DMS153 treated with DMSO at 0.1 percent for 48 hours (cell line): Measurements from ENCODE around the gene TBC1D1.

Experiments
- DNase-seq: peaks from one replicate; lab custom pipeline; 2025; ENCODE audit not compliant: unreplicated experiment; lab: John Stamatoyannopoulos, UW

The TBC1D1 gene

DNA sequence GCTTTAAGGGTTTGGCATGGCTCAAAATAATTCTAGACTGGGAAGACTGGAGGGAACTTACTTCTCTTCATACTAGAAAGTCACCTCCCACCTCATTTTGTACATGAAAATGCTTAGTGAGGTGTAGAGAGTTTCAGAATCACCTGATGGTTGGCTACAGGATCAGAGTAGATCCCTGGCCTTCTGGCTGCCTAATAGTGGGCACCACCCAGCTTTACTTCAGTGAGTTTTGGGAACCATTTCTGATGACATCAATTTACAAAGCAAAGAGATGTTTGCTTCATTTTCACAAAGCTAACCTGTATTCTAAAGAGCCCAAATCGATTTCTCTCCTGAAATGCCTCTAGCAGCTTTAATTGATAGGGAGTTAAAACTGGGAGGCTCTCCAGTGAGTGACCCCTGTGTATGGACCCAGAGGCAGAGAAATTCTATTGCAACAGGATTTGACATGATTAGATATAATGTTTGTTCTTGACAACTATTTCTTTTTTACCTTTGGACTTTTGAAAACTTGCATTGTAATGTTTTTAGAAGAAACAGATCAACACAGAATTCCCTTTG lies 249.8 kb downstream of the TBC1D1 start:
- DNase-seq = no peak

DNA sequence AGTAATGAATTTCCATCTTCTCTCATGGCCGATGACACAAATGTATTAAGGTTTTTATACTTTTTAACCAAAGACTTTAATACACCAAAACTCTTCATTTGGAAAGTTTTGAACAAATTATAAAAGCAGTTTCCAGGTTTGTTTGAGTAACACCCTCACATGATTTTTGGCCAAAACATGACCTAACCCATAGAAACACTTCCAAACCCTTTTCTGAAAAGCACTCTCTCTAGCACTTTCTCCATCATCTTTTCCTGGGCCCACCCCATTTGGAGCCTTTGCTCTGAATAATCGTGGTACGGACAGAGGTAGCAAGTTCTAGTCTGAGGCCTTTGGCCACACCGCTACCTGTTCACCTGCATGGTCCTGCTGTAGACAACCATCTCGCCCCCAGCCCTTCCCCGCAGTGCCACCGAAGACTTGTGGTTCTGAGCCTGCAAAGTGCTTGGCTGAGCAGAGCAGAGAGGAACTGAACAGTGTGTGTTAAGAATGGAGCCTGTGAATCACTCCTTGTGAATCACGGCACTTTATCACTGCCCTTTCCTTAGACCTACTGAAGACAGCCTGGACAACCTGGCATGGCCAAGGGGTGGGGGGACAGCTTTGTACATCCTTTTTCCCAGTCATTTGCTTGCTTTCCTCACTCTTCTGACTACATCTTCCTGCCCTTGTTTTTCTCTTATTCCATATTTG lies 251.1 kb downstream of the TBC1D1 start:
- DNase-seq = no peak

DNA sequence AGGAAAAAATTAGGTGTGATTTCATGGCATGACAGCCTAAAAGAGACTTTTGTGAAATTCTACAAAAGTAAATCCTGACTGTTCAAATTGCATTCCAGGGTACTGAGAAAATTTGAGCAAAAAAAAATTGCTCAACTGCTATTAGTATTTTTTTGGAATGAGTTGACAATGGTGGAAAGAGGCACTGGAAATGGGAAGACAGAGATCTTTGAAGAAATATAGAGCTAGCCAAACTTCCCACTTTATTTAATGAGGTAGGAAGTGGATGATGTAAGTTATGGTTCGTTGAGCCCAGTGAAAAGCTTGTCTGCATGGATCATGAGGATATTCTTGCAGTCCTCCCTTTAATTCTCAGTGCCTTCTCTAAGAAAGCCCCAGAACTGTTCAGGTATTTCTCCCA lies 253.1 kb downstream of the TBC1D1 start:
- no peak for DNase-seq

GRCh38 chr4:38145033-38145678 lies 254.3 kb downstream of the TBC1D1 start:
- DNase-seq = no peak

- DNase-seq = no peak
Observed at GRCh38 chr4:38145741-38146140, 254.9 kb downstream of the TBC1D1 start.

DNA sequence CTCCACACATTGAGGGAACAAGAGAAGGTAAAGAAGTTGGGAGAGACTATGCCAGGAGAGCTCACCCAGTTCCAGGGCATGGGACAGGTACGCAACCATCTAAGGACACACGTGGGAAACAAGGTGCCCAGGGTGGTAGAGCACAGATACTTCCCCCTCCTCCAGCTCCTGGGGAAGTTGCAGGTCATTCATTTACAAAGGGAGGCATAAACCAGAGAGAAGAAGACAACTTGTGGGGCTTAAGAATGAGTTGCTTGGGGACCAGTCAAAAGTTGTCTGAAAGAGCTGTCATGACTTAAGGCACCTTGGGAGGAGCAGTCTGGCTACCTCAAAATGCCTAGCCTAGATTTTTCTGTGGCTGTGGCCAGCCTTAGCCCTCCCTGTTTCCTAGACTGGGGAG lies 255.5 kb downstream of the TBC1D1 start:
- no peak for DNase-seq

- no peak for DNase-seq
Observed at GRCh38 chr4:38149472-38149996, 258.6 kb downstream of the TBC1D1 start.

GRCh38 chr4:38149997-38150671 lies 259.2 kb downstream of the TBC1D1 start:
- no peak for DNase-seq

DNA sequence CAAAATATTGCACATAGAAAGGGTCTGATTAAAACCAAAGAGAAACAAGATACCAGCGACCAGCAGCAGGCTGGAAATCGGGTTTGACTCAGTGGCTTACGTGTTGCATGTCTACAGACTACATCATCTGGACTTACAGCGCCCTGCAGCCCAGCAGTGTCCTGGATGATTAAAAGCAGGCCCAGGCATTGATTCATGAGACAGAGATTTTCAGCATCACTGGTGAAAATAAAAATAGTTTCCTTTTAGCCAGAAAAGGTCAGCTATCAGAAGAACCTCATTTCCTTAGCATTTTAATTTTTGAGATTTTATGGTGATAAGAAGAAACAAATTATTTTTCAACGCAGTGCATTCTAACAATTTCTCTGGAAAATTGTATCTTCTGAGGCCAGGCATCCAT lies 259.9 kb downstream of the TBC1D1 start:
- DNase-seq = no peak

- no peak for DNase-seq
Observed at GRCh38 chr4:38151873-38152272, 261.0 kb downstream of the TBC1D1 start.

DNA sequence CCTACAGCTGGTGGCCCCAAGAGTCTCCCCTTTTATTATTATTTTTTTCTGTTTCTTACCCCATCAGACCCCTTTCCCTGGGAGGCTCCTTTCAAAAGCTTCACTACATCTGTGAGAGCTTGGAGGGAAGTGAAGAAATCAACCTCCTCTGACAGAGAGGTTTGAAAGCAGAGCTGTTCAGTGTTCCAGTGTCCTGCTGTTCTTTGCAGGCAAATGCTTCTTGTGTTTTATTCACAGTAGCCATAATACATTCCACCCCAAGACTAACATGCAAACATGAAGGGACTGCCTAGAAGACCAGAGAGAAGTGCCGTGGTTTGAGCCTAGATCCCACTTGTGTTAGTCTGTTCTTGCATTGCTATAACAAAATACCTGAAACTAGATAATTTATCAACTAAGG lies 261.4 kb downstream of the TBC1D1 start:
- no peak for DNase-seq

DNA sequence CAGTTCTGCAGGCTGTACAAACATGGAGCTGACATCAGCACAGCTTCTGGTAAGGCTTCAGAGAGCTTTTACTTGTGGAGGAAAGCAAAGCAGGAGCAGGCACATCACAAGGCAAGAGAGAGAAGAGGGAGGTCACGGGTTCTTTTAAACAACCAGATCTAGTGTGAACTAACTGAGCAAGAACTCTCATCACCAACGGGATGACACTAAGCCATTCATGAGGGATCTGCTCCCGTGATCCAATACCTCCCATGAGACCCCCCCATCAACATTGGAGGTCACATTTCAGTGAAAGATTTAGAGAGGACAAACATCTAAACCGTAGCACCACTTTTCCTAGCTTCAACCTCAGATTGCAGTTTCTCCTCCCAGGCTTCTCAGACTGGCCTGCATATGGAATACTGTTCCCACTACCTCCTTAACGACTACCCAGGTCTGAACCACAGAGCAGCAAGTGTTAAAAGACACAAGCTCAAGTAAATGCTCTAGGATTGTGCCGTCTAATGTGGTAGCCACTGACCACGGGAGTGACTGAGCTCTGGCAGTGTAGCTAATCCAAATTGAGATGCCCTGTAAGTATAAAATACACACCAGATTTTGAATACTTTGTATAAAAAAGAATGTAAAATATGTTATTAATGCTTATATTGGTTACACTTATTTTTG lies 262.0 kb downstream of the TBC1D1 start:
- DNase-seq = no peak

DNA sequence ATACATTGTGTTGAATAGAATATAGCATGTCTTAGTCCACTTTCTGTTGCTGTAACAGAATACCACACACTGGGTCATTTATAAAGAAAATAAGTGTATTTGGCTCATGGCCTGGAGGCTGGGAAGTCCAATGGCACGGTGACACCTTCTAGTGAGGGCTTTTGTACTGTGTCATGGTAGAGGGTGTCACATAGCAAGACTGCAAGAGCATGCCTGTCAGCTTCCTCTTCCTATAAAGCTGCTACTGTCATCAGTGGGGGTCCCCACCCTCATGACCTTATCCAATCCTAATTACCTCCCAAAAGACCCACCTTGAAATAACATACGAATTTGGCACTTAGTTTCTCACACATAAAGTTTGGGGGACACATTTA lies 262.5 kb downstream of the TBC1D1 start:
- DNase-seq = no peak

DNA sequence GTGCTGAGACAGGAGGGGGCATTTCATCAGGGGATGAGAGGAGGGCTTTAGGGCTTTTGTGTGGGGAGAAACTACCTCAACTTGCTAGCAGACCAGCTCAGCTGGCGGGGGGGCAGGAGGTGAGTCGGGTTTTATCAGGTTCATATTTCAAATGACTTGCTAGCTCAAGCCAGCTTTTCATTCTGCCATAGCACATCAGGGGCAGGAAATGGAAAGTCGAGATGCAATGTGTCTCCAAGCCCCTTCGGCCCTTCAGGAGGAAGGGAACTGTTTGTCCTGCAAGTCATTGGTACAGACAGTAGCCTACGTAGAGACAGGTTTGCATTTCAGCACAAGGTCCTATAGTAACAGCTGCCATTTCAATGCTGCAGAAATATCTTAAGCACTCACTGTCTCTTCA lies 263.4 kb downstream of the TBC1D1 start:
- DNase-seq = no peak

DNA sequence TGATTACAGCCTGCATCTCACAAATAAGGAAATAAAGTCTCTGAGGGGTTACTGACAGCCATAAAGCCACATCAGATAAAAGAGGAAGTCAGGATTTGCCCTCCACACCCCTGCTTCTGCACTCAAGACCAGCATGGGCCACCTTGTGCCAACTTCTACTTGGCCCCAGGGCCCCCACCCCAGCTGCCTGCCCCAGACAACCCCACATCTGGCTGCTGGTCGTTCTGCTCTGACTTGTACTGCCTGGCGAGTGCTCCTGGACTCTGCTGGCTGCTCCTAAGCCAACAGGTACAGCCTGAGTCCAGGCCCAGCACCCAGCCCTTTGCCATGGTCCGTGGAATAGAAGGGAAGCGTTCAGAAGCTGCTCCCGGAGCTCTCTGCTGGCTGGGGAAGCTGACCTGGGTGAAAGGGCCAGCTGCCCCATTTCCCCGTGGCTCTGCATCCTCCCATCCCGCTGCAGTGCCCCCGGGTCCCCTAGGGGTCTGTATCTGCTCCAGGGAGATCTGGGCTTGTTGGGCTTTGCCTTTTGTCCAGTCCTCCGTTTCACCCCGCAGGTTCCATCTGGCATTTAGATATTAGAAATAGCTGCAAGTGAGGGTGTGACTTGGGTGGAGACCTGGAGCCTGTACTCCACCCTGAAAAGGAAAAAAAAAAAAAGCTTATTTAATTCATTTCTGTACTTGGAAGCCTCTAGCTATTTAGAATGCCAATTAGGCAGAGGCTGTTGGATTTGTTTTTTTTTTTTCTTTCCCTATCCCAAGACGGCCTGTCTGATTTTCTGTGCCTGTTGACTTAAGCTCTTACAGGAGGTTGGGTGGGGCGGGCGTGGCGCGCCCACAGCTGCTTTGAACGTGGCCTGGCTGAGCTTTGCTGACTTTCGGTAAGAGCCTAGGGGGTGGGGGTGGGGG lies 264.1 kb downstream of the TBC1D1 start:
- no peak for DNase-seq

DNA sequence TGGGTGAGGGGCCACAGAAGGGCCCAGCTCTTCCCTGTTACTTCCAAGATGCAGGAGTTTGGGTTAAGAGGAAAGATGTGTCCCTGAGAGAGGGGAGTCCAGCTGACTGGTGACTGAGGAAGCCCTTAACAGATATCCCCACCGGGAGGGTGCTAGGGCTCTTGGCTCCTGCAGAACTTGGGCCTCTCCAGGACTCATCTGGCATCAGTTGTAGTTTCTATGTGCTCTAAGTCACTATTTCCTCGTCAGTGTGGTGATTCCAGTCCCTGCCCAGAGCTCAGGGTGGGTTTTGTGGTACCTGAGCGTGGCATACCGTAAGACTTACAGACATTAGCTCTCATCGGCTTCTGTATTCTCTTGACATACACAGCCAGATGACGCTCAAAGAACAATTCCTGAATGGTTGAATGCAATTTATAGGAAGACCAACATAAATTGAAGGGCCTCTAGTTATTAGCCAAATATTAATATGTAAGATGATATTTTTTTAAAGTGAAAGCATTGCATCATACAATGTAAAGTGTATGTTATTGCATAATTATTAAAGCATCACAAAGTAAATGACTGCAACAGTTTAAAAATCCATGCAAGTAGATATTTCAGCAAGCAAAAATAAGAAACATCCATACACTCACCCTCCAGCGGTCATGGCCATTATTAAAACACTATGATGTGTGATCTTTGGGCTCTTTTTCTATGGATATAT lies 264.9 kb downstream of the TBC1D1 start:
- no peak for DNase-seq

DNA sequence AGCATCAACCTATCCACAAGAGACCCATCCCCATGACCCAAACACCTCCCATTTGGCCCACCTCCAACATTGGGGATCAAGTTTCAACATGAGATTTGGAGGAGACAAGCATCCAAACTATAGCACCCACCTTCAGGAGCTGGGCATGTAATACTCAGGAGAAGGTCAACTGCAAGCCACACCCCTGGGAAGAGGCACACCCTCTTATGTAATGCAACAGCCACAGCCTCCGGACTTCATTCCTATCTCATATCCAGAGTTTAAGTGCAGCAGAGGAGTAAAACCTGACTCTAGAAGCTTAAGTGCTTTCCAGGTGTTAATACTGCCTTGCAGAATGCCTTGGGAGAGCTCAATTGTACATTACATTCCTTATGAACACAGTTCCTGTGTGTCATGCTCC lies 266.7 kb downstream of the TBC1D1 start:
- no peak for DNase-seq

DNA sequence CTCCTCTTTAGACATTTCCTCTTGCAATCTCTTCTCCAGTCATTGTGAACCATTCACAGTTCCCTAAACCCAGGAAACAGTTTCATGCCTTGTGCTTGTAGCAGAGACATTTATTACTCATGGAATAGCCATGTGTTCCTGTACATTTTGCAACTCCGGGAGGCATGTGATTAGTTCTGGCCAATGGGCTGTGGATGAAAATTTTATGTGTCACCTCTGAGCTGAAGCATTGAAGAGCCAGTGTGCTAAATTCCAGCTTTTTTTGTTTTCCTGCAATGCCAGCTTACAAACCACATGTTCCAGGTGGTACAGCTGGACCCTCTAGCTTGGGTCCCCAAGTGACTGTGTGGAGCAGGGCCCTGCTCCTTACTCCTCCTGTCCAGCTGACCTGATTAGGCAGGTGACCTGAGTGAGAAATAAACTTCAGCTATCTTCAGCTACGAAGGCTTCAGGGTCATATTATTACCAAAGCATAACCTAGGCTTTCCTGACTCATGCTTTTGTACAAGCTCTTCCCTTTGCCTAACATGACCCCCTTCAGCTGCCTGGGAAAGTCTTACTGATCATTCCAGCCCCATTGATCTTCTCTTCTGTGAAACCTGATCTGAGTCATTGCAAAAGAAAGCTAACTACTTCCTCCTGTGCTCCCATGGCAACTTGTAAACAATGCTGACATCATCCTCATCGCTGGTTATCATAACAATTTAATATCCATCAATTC lies 269.8 kb downstream of the TBC1D1 start:
- DNase-seq = peak; percentile 29
